SJSA1 (cell line): ENCODE results near the gene KRTAP1-3. TPM values are rescaled to one million over a fixed set of nuclear protein-coding genes. Genes with fewer than 3 reads are reported as not detected.
"Not testable (repeated sequence)": the region's sequence is repeated elsewhere in the genome, so short reads cannot be mapped to it uniquely, and the experiment has no call there.

ENCODE experiments used
- DNase-seq, 2 experiments: peaks; one replicate each; pipeline ENCODE4 v3.0.0-alpha.2; 2015 to 2020; ENCODE audit warnings: low spot score in 2 of 2, low read depth in 1 of 2
- H3K27ac ChIP-seq: fragments of 250-450 bp; sonication (Bioruptor Pico); 2 replicates; pipeline ENCODE4 v1.5.1; 2020; ENCODE audit warnings: mild to moderate bottlenecking, moderate library complexity
- H3K27me3 ChIP-seq: fragments of 250-450 bp; sonication (Bioruptor Pico); replicated peaks from 2 replicates; pipeline ENCODE4 v1.5.1; 2020; ENCODE audit warnings: mild to moderate bottlenecking, moderate library complexity
- H3K36me3 ChIP-seq: fragments of 250-450 bp; sonication (Bioruptor Pico); 2 replicates; pipeline ENCODE4 v1.5.1; 2020; ENCODE audit warnings: mild to moderate bottlenecking
- H3K4me1 ChIP-seq: fragments of 250-450 bp; sonication (Bioruptor Pico); replicated peaks from 2 replicates; pipeline ENCODE4 v1.6.1; 2021; ENCODE audit warnings: mild to moderate bottlenecking
- H3K4me3 ChIP-seq: fragments of 250-450 bp; sonication (Bioruptor Pico); 2 replicates; pipeline ENCODE4 v1.5.1; 2020; ENCODE audit warnings: mild to moderate bottlenecking
- H3K9me3 ChIP-seq: fragments of 250-450 bp; sonication (Bioruptor Pico); replicated peaks from 2 replicates; pipeline ENCODE4 v1.5.1; 2020; ENCODE audit warnings: mild to moderate bottlenecking
- total RNA-seq: library from RNA; depleted of rRNA; stranded (reverse); fragments of >200 nt; shearing (Covaris generic); gene quantifications from 2 replicates; pipeline ENCODE4 v1.2.3, GENCODE V29; 2014

Gene KRTAP1-3
- total RNA-seq, 1 experiment from 2014 or later: not detected

- Histone ChIP-seq H3K36me3 (no peaks in the 10 kb centered on the region), H3K27me3 (no peaks in the 10 kb centered on the region), H3K27ac (no peak overlapping the region), H3K9me3 (no peaks in the 10 kb centered on the region), H3K4me1 (no peaks in the 10 kb centered on the region), H3K4me3 (no peak overlapping the region)
- DNase-seq: no peak
These were observed 22.2 kb downstream of the KRTAP1-3 start for GRCh38 chr17:41012326-41013120.

- no peaks in the 10 kb centered on the region for H3K36me3 ChIP-seq
These were observed 24.2 kb downstream of the KRTAP1-3 start for GRCh38 chr17:41010441-41010840.

GRCh38 chr17:41009936-41010335 is 24.7 kb downstream of the KRTAP1-3 start:
- no peak for DNase-seq
- Histone ChIP-seq H3K36me3 (no peaks in the 10 kb centered on the region), H3K4me1 (no peaks in the 10 kb centered on the region), H3K9me3 (no peaks in the 10 kb centered on the region), H3K4me3 (no peak overlapping the region), H3K27me3 (no peaks in the 10 kb centered on the region), H3K27ac (no peak overlapping the region)

More at GRCh38 chr17:41010441-41010840, 24.2 kb downstream of the KRTAP1-3 start:
- Histone ChIP-seq H3K4me1 (no peaks in the 10 kb centered on the region), H3K9me3 (no peaks in the 10 kb centered on the region), H3K27me3 (no peaks in the 10 kb centered on the region), H3K27ac (no peak overlapping the region), H3K4me3 (no peak overlapping the region)
- no peak for DNase-seq

GRCh38 chr17:41009301-41009760 is 25.3 kb downstream of the KRTAP1-3 start:
- no peak for DNase-seq
- no peaks in the 10 kb centered on the region for H3K4me1 ChIP-seq
- no peak overlapping the region for H3K4me3 ChIP-seq
- H3K36me3 ChIP-seq: no peaks in the 10 kb centered on the region
- H3K27ac ChIP-seq: no peak overlapping the region
- no peaks in the 10 kb centered on the region for H3K9me3 ChIP-seq
- H3K27me3 ChIP-seq: no peaks in the 10 kb centered on the region

GRCh38 chr17:41008811-41009210 is 25.9 kb downstream of the KRTAP1-3 start, which contains the start of gene KRTAP3-1:
Gene KRTAP3-1 (minus strand): TSS chr17:41009128. CDS start chr17:41009074, 54 bp downstream.
- no peaks in the 10 kb centered on the region for H3K4me1 ChIP-seq
- H3K27me3 ChIP-seq: no peaks in the 10 kb centered on the region
- H3K4me3 ChIP-seq: no peak within 1 kb of the TSS
- DNase-seq: no peak
- H3K27ac ChIP-seq: no peak within 1 kb of the TSS
- no peaks in the 10 kb centered on the region for H3K9me3 ChIP-seq
- H3K36me3 ChIP-seq: no peaks in the 10 kb centered on the region

GRCh38 chr17:41004397-41004796 is 30.3 kb downstream of the KRTAP1-3 start:
- Histone ChIP-seq H3K27me3 (no peaks in the 10 kb centered on the region), H3K36me3 (no peaks in the 10 kb centered on the region), H3K9me3 (no peaks in the 10 kb centered on the region), H3K27ac (no peak overlapping the region), H3K4me3 (no peak overlapping the region), H3K4me1 (peaks cover 3% of the 10 kb centered on the region; the same call in 1 of the 2 replicates)
- DNase-seq: no peak

- Histone ChIP-seq H3K36me3 (no peaks in the 10 kb centered on the region), H3K9me3 (no peaks in the 10 kb centered on the region), H3K4me1 (peaks cover 3% of the 10 kb centered on the region; the same call in 1 of the 2 replicates), H3K4me3 (no peak overlapping the region), H3K27ac (no peak overlapping the region), H3K27me3 (no peaks in the 10 kb centered on the region)
- DNase-seq: no peak
These were observed 30.7 kb downstream of the KRTAP1-3 start for GRCh38 chr17:41003926-41004325.

GRCh38 chr17:41002814-41003213 is 31.9 kb downstream of the KRTAP1-3 start:
- H3K4me3 ChIP-seq: no peak overlapping the region
- no peak for DNase-seq
- no peaks in the 10 kb centered on the region for H3K9me3 ChIP-seq
- H3K36me3 ChIP-seq: no peaks in the 10 kb centered on the region
- H3K27me3 ChIP-seq: no peaks in the 10 kb centered on the region
- H3K27ac ChIP-seq: no peak overlapping the region
- H3K4me1 ChIP-seq: peaks cover 3% of the 10 kb centered on the region; the same call in 1 of the 2 replicates

- Histone ChIP-seq H3K9me3 (no peaks in the 10 kb centered on the region), H3K27ac (no peak overlapping the region), H3K4me1 (peaks cover 10% of the 10 kb centered on the region), H3K27me3 (no peaks in the 10 kb centered on the region), H3K36me3 (no peaks in the 10 kb centered on the region), H3K4me3 (no peak overlapping the region)
- DNase-seq: no peak
These were observed 32.9 kb downstream of the KRTAP1-3 start for GRCh38 chr17:41001795-41002194.

- DNase-seq, H3K27me3 ChIP-seq, H3K4me3 ChIP-seq, H3K36me3 ChIP-seq, H3K9me3 ChIP-seq, H3K27ac ChIP-seq: not testable (repeated sequence)
- peaks cover 10% of the 10 kb centered on the region for H3K4me1 ChIP-seq
These were observed 35.1 kb downstream of the KRTAP1-3 start, which contains the start of gene KRTAP3-2 for GRCh38 chr17:40999563-40999962. Gene KRTAP3-2 (minus strand): TSS chr17:40999906. CDS start chr17:40999853, 53 bp downstream.

GRCh38 chr17:40997361-40997760 is 37.3 kb downstream of the KRTAP1-3 start:
- Histone ChIP-seq H3K9me3 (0 out of 2 replicates have a peak, but pooled peaks cover 2% of the 10 kb centered on the region), H3K27me3 (no peaks in the 10 kb centered on the region), H3K36me3 (no peaks in the 10 kb centered on the region), H3K4me1 (peaks cover 7% of the 10 kb centered on the region; the same call in 1 of the 2 replicates), H3K4me3 (no peak overlapping the region), H3K27ac (no peak overlapping the region)
- DNase-seq: no peak

- no peak for DNase-seq
- no peaks in the 10 kb centered on the region for H3K27me3 ChIP-seq
- 0 out of 2 replicates have a peak, but pooled peaks cover 4% of the 10 kb centered on the region for H3K9me3 ChIP-seq
- no peak overlapping the region for H3K27ac ChIP-seq
- H3K4me3 ChIP-seq: no peak overlapping the region
- H3K4me1 ChIP-seq: peaks cover 7% of the 10 kb centered on the region; the same call in 1 of the 2 replicates
- no peaks in the 10 kb centered on the region for H3K36me3 ChIP-seq
These were observed 37.8 kb downstream of the KRTAP1-3 start for GRCh38 chr17:40996829-40997228.

GRCh38 chr17:40995116-40995515 is 39.6 kb downstream of the KRTAP1-3 start:
- Histone ChIP-seq H3K36me3 (no peaks in the 10 kb centered on the region), H3K4me3 (no peak overlapping the region), H3K27ac (no peak overlapping the region), H3K27me3 (no peaks in the 10 kb centered on the region), H3K9me3 (0 out of 2 replicates have a peak, but pooled peaks cover 4% of the 10 kb centered on the region), H3K4me1 (peaks cover 7% of the 10 kb centered on the region; the same call in 1 of the 2 replicates)
- no peak for DNase-seq

- Histone ChIP-seq H3K27ac (no peak within 1 kb of the TSS), H3K27me3 (no peaks in the 10 kb centered on the region), H3K36me3 (no peaks in the 10 kb centered on the region), H3K9me3 (0 out of 2 replicates have a peak, but pooled peaks cover 4% of the 10 kb centered on the region), H3K4me1 (peaks cover 7% of the 10 kb centered on the region; the same call in 1 of the 2 replicates), H3K4me3 (no peak within 1 kb of the TSS)
- no peak for DNase-seq
These were observed 40.8 kb downstream of the KRTAP1-3 start, which contains the start of gene KRTAP3-3 for GRCh38 chr17:40993839-40994238. Gene KRTAP3-3 (minus strand): TSS chr17:40994164. CDS start chr17:40994097, 67 bp downstream.
